ENCODE measurements around the gene NPAS3.

The NPAS3 gene

DNA sequence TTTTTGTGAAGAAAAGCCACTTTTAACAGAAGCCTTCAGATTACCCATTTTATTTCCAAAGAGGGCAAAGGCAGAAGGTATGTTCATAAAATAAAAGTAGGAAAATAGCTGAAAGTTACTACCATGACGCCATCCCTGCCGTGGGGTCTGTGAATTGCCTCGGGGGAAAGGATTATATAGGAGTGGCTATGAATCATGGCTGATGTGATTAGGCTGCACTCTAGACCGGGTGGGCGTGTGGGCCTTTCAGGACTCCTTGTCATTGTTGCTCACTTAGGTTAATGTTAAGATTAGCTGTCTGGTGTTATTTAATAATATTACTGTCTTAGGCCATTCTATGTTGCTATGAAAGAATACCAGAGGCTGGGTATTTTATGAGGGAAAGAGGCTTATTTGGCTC is 816.7 kb downstream of the NPAS3 start:
- Histone ChIP-seq H3K9ac (ENCODE audit: low read length in 5 of 5) (no peak overlapping the region), H3K27ac (ENCODE audit: low read depth, low read length) (no peak overlapping the region), H3K4me3 (ENCODE audit: low read depth in 1 of 5, low read length in 5 of 5) (no peak overlapping the region), H3K36me3 (ENCODE audit: control insufficient read depth in 5 of 5, insufficient read depth in 5 of 5, low read length in 5 of 5) (no peaks in the 10 kb centered on the region), H3K4me1 (ENCODE audit: control insufficient read depth in 5 of 5, insufficient read depth in 5 of 5, low read length in 5 of 5) (no peaks in the 10 kb centered on the region), H3K27me3 (ENCODE audit: control insufficient read depth in 5 of 5, insufficient read depth in 4 of 5, low read length in 5 of 5) (no peaks in the 10 kb centered on the region), H3K9me3 (ENCODE audit: control insufficient read depth in 5 of 5, low read length in 5 of 5) (no peaks in the 10 kb centered on the region)

DNA sequence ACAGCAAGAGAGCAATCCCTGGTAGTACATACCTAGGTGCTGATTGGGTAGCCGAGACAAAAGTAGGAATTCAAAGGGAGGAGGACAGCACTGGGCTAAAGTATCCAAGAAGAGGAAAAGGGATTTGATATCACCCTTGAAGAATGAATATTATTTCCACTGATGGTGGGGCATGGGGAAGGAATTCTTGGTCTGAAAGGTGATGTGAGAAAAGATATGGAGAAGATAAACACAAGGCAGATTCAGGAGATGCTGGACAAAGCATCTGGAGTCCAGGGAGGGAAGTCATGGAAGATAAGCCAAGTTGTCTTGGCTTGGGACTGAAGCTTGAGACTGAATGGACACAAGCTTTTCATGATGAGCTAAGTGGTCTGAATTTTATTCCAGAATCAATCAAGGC is 818.2 kb downstream of the NPAS3 start:
- H3K9ac ChIP-seq (ENCODE audit: low read length in 5 of 5), result no peak overlapping the region
- no peak overlapping the region for H3K4me3 ChIP-seq (ENCODE audit: low read depth in 1 of 5, low read length in 5 of 5)
- no peak overlapping the region for H3K27ac ChIP-seq (ENCODE audit: low read depth, low read length)
- H3K9me3 ChIP-seq (ENCODE audit: control insufficient read depth in 5 of 5, low read length in 5 of 5), result no peaks in the 10 kb centered on the region
- H3K27me3 ChIP-seq (ENCODE audit: control insufficient read depth in 5 of 5, insufficient read depth in 4 of 5, low read length in 5 of 5), result no peaks in the 10 kb centered on the region
- no peaks in the 10 kb centered on the region for H3K4me1 ChIP-seq (ENCODE audit: control insufficient read depth in 5 of 5, insufficient read depth in 5 of 5, low read length in 5 of 5)
- no peaks in the 10 kb centered on the region for H3K36me3 ChIP-seq (ENCODE audit: control insufficient read depth in 5 of 5, insufficient read depth in 5 of 5, low read length in 5 of 5)

DNA sequence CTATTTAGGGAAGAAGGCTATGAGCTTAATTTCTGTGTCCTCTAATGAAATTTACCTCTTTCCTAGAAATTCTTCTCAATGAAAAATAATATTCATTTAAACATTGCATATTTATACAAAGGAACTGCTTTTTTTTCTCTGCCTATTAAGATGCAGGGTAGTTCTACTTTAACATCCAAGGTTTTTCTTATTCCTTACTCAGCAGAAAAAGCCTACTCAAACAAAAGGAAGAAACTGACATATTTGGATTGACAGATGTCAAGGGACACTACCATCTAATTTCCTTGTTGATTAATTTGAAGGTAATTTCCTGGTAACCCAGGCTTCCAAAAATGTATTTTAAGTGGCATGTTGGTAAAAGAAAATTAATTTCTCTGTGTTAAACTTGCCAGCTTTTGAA is 819.9 kb downstream of the NPAS3 start:
- Histone ChIP-seq H3K9me3 (ENCODE audit: control insufficient read depth in 5 of 5, low read length in 5 of 5) (no peaks in the 10 kb centered on the region), H3K36me3 (ENCODE audit: control insufficient read depth in 5 of 5, insufficient read depth in 5 of 5, low read length in 5 of 5) (no peaks in the 10 kb centered on the region), H3K27me3 (ENCODE audit: control insufficient read depth in 5 of 5, insufficient read depth in 4 of 5, low read length in 5 of 5) (no peaks in the 10 kb centered on the region), H3K4me1 (ENCODE audit: control insufficient read depth in 5 of 5, insufficient read depth in 5 of 5, low read length in 5 of 5) (peaks cover 0 to 4% (median 0%) of the 10 kb centered on the region in 5 donors), H3K4me3 (ENCODE audit: low read depth in 1 of 5, low read length in 5 of 5) (no peak overlapping the region), H3K27ac (ENCODE audit: low read depth, low read length) (no peak overlapping the region), H3K9ac (ENCODE audit: low read length in 5 of 5) (no peak overlapping the region)

DNA sequence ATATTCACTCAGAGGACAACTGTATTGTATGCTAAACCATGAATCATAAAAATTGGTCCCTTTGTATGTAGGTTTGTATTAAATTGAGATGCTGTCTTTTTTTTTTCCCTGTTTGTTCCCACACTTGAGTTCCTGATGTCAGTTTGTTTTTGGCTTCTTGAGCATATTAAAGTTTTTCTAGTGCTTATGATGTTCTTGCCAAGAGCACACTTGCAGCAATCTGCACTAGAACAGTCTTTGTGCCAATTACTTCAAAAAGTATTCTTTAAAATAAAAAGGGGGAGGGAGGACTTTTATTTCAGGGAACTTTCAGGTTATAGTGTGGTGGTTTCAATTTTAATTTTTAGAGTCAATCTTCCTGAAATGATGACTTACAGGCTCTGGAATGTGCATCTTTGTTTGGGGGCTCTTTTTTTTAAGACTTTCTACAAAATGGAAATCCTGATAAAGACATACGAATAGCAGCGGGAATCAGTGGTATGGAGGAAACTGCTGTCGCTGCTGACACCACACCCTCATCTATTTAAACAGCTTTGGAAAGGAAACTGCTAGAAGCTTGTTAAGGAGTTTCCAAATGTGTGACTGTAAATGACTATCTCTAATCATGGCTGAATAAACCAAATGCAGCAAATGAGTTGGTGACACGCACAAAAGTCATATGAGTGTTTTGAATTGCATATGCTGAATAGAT is 823.6 kb downstream of the NPAS3 start:
- no peaks in the 10 kb centered on the region for H3K36me3 ChIP-seq (ENCODE audit: control insufficient read depth in 5 of 5, insufficient read depth in 5 of 5, low read length in 5 of 5)
- H3K9ac ChIP-seq (ENCODE audit: low read length in 5 of 5), result no peak overlapping the region

DNA sequence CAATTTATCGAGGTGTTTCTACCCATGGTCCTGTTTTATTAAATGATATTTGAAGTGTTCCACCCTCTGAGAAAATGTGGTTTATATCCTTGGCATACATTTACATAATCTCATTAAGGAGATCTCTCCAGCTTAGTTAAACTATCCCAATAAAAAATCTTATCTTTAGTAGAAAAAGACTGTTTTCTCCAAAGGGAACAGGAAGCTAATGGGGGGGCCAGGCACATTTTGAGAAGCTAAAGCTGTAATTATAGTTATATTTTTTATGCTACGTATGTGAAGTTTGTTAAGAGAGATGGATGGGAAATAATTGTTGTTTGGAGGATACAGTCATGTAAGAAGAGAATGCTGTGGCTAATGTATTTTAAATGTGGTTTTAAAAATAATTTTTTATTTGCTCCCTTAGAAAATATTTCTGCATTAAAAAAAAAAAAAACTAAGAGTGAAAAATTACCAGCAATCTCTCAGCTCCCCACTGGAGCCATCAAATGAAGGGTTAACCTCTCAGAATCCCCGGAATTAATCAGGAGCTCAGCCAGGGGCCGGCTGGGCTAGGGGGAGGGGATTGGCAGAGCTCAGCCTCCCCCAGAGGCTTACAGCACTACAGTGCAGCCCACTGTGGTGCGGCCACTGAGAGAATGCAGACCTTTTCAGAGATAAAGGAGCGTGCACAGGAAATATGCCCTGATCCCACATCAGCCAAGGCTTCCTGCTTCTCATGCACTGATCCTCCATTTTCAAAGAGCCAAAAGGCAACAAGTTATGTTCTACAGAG is 826.4 kb downstream of the NPAS3 start:
- Histone ChIP-seq H3K4me1 (ENCODE audit: control insufficient read depth in 5 of 5, insufficient read depth in 5 of 5, low read length in 5 of 5) (peaks cover 0 to 8% (median 0%) of the 10 kb centered on the region in 5 donors), H3K9me3 (ENCODE audit: control insufficient read depth in 5 of 5, low read length in 5 of 5) (no peaks in the 10 kb centered on the region), H3K36me3 (ENCODE audit: control insufficient read depth in 5 of 5, insufficient read depth in 5 of 5, low read length in 5 of 5) (no peaks in the 10 kb centered on the region), H3K4me3 (ENCODE audit: low read depth in 1 of 5, low read length in 5 of 5) (no peak overlapping the region), H3K9ac (ENCODE audit: low read length in 5 of 5) (no peak overlapping the region), H3K27me3 (ENCODE audit: control insufficient read depth in 5 of 5, insufficient read depth in 4 of 5, low read length in 5 of 5) (no peaks in the 10 kb centered on the region), H3K27ac (ENCODE audit: low read depth, low read length) (no peak overlapping the region)

More for the DNA sequence above, 823.6 kb downstream of the NPAS3 start:
- Histone ChIP-seq H3K9me3 (ENCODE audit: control insufficient read depth in 5 of 5, low read length in 5 of 5) (no peaks in the 10 kb centered on the region), H3K4me3 (ENCODE audit: low read depth in 1 of 5, low read length in 5 of 5) (no peak overlapping the region), H3K4me1 (ENCODE audit: control insufficient read depth in 5 of 5, insufficient read depth in 5 of 5, low read length in 5 of 5) (peaks cover 0 to 4% (median 0%) of the 10 kb centered on the region in 5 donors), H3K27ac (ENCODE audit: low read depth, low read length) (no peak overlapping the region), H3K27me3 (ENCODE audit: control insufficient read depth in 5 of 5, insufficient read depth in 4 of 5, low read length in 5 of 5) (no peaks in the 10 kb centered on the region)

DNA sequence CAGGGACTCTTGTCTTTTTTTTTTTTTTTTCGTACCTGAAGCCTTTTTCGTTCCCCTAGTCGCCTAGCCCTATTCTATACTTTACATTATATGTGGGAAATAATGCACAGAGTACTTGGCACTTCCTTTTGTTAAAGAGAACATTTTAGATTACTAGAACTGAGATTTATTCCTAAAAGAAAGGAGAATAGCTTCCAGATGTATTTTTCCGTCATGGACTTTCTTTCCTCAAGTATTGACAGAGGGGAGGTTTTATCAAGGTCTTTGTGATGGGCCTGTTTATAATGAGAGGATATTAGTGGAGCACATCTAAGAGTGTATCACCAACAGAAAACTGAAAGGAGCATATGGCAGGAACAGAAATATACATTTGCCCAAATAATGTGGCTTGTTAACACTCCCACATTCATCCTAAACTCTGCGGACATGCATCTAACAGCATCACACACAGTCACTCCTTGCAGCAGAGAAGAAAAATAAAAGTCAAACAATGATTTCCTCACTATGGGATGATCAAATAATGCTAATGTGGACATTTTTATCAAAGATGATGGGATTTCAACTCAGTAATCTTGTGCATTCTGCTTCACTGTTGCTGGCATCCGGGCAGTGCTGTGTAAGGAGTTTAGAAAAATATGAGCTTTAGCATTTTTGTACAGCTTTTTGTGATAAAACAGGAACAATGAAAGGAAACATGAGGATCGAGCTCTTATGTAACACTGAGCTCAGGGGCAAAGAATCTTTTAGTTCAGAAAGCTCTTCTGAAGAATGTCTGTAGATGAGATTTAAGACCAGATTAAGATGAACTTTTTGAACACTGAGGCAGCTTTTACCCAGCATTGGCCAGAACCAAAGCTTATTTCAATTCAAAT is 829.1 kb downstream of the NPAS3 start:
- Histone ChIP-seq H3K9me3 (ENCODE audit: control insufficient read depth in 5 of 5, low read length in 5 of 5) (no peaks in the 10 kb centered on the region), H3K9ac (ENCODE audit: low read length in 5 of 5) (no peak overlapping the region), H3K36me3 (ENCODE audit: control insufficient read depth in 5 of 5, insufficient read depth in 5 of 5, low read length in 5 of 5) (no peaks in the 10 kb centered on the region), H3K27me3 (ENCODE audit: control insufficient read depth in 5 of 5, insufficient read depth in 4 of 5, low read length in 5 of 5) (no peaks in the 10 kb centered on the region), H3K27ac (ENCODE audit: low read depth, low read length) (no peak overlapping the region), H3K4me1 (ENCODE audit: control insufficient read depth in 5 of 5, insufficient read depth in 5 of 5, low read length in 5 of 5) (peaks cover 0 to 8% (median 0%) of the 10 kb centered on the region in 5 donors), H3K4me3 (ENCODE audit: low read depth in 1 of 5, low read length in 5 of 5) (no peak overlapping the region)

DNA sequence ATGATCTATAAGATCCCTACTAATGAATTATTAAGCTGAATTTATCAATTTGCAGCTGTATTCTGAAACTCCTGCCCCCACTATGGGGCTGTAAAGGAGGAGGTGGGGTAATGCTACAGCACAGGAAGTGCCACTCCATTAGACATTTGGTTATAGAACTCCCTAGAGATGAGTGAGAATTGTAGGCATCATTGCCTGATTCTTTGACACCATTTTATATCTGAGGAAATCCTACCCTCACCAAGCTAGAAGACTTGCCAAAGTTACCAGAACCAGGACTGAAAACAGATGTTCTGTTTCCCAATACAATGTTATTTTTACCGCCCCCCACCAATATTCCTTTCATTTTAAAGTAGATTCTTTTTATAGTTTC is 829.8 kb downstream of the NPAS3 start:
- no peak overlapping the region for H3K4me3 ChIP-seq (ENCODE audit: low read depth in 1 of 5, low read length in 5 of 5)
- H3K4me1 ChIP-seq (ENCODE audit: control insufficient read depth in 5 of 5, insufficient read depth in 5 of 5, low read length in 5 of 5), result peaks cover 0 to 8% (median 0%) of the 10 kb centered on the region in 5 donors
- no peak overlapping the region for H3K9ac ChIP-seq (ENCODE audit: low read length in 5 of 5)
- no peaks in the 10 kb centered on the region for H3K36me3 ChIP-seq (ENCODE audit: control insufficient read depth in 5 of 5, insufficient read depth in 5 of 5, low read length in 5 of 5)
- H3K27ac ChIP-seq (ENCODE audit: low read depth, low read length), result no peak overlapping the region
- H3K9me3 ChIP-seq (ENCODE audit: control insufficient read depth in 5 of 5, low read length in 5 of 5), result no peaks in the 10 kb centered on the region
- no peaks in the 10 kb centered on the region for H3K27me3 ChIP-seq (ENCODE audit: control insufficient read depth in 5 of 5, insufficient read depth in 4 of 5, low read length in 5 of 5)

DNA sequence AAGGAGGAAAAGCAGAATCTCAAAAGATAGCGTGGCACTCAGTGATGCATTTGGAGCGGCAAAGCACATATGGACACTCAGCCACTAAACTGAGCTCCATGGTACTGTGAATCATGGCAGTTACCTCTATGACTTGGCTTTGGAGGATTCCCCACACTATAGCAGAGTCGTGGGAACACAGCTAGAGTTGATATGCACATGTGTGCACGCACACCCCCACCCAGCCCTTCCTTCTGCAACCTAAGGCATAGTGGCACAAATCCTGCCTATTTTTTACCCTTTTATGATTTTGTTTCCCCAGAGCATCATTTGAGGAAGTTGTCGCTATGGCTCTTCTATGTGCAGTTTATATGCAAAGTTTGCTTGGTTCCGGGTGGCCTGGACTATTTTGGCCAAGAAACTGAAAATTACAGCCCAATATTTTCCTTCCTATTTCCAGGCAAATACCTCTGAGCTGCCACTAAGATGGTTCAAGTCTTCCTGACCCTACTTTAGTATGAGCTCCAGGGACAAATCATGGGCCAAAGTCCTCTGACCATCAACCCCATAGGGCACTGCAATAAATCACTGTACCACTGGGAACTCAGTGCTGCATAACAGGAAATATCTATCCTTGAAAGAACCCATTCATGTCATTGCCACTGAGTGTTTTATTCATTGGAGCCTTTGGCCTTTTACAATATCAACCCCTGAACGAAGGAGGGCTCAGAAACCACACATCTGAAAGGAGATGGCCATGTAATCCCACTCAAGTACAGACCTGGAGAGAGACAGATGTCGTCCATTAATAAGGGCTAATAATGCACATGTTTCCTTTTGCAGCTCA is 834.7 kb downstream of the NPAS3 start:
- Histone ChIP-seq H3K27me3 (ENCODE audit: control insufficient read depth in 5 of 5, insufficient read depth in 4 of 5, low read length in 5 of 5) (no peaks in the 10 kb centered on the region), H3K9me3 (ENCODE audit: control insufficient read depth in 5 of 5, low read length in 5 of 5) (no peaks in the 10 kb centered on the region), H3K36me3 (ENCODE audit: control insufficient read depth in 5 of 5, insufficient read depth in 5 of 5, low read length in 5 of 5) (no peaks in the 10 kb centered on the region), H3K4me1 (ENCODE audit: control insufficient read depth in 5 of 5, insufficient read depth in 5 of 5, low read length in 5 of 5) (no peaks in the 10 kb centered on the region), H3K27ac (ENCODE audit: low read depth, low read length) (no peak overlapping the region), H3K9ac (ENCODE audit: low read length in 5 of 5) (no peak overlapping the region), H3K4me3 (ENCODE audit: low read depth in 1 of 5, low read length in 5 of 5) (no peak overlapping the region)

DNA sequence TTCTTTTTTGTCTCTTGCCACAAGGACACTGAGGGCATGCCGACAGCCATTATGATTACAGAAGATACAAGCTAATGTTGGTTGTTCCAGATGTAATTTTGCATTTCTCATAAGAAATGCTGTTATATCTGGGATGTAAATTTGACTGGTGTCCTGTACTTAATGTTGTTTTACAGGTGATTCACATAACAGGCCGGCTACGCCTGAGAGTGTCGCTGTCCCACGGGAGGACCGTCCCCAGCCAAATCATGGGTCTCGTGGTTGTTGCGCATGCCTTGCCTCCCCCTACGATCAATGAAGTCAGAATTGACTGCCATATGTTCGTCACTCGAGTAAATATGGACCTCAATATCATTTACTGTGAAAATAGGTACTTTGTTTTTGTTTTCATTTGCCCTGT is 835.5 kb downstream of the NPAS3 start:
- Histone ChIP-seq H3K9ac (ENCODE audit: low read length in 5 of 5) (no peak overlapping the region), H3K4me3 (ENCODE audit: low read depth in 1 of 5, low read length in 5 of 5) (no peak overlapping the region), H3K36me3 (ENCODE audit: control insufficient read depth in 5 of 5, insufficient read depth in 5 of 5, low read length in 5 of 5) (no peaks in the 10 kb centered on the region), H3K27ac (ENCODE audit: low read depth, low read length) (no peak overlapping the region), H3K9me3 (ENCODE audit: control insufficient read depth in 5 of 5, low read length in 5 of 5) (no peaks in the 10 kb centered on the region), H3K4me1 (ENCODE audit: control insufficient read depth in 5 of 5, insufficient read depth in 5 of 5, low read length in 5 of 5) (no peaks in the 10 kb centered on the region), H3K27me3 (ENCODE audit: control insufficient read depth in 5 of 5, insufficient read depth in 4 of 5, low read length in 5 of 5) (no peaks in the 10 kb centered on the region)
